SK-N-SH treated with all-trans-retinoic acid at 6 μM for 48 hours (cell line): ENCODE measurements around the gene SDC4.

Experiments used
- ATAC-seq: fragments of 200-7000 bp; cut with Tn5 transposase; 3 replicates; pipeline ENCODE4 v1.9.1; 2020; ENCODE audit warnings: mild to moderate bottlenecking, moderate library complexity
- BACH2 ChIP-seq: fragments of 250-450 bp; sonication (Bioruptor Pico); IDR thresholded peaks from 2 replicates; pipeline ENCODE4 v1.9.0; 2021; ENCODE audit warnings: mild to moderate bottlenecking, borderline replicate concordance
- CREB5 ChIP-seq: fragments of 250-450 bp; sonication (Bioruptor Pico); IDR thresholded peaks from 2 replicates; pipeline ENCODE4 v1.5.1; 2020; ENCODE audit warnings: low read depth, mild to moderate bottlenecking, moderate library complexity
- CSDC2 ChIP-seq: fragments of 250-450 bp; sonication (Bioruptor Pico); IDR thresholded peaks from 2 replicates; pipeline ENCODE4 v1.5.0; 2020; ENCODE audit warnings: mild to moderate bottlenecking, moderate library complexity
- CSRNP3 ChIP-seq: fragments of 250-450 bp; sonication (Bioruptor Pico); IDR thresholded peaks from 2 replicates; pipeline ENCODE4 v1.5.1; 2021; ENCODE audit warnings: mild to moderate bottlenecking, moderate library complexity
- ESRRG ChIP-seq: fragments of 250-450 bp; sonication (Bioruptor Pico); IDR thresholded peaks from 2 replicates; pipeline ENCODE4 v1.6.1; 2021; ENCODE audit warnings: mild to moderate bottlenecking
- ISL1 ChIP-seq: fragments of 250-450 bp; sonication (Bioruptor Pico); IDR thresholded peaks from 2 replicates; pipeline ENCODE4 v2.1.2; 2022; ENCODE audit warnings: mild to moderate bottlenecking, moderate library complexity
- OSR1 ChIP-seq: fragments of 250-450 bp; sonication (Bioruptor Pico); IDR thresholded peaks from 2 replicates; pipeline ENCODE4 v1.8.0; 2022; ENCODE audit warnings: moderate library complexity, mild to moderate bottlenecking, inconsistent platforms
- PATZ1 ChIP-seq: fragments of 250-450 bp; sonication (Bioruptor Pico); IDR thresholded peaks from 2 replicates; pipeline ENCODE4 v1.8.0; 2020; ENCODE audit warnings: mild to moderate bottlenecking, moderate library complexity, borderline replicate concordance
- POU6F1 ChIP-seq: fragments of 250-450 bp; sonication (Bioruptor Pico); IDR thresholded peaks from 2 replicates; pipeline ENCODE4 v1.8.0; 2021; ENCODE audit warnings: low read depth, mild to moderate bottlenecking, moderate library complexity, borderline replicate concordance
- PPARA ChIP-seq: fragments of 250-450 bp; sonication (Bioruptor Pico); IDR thresholded peaks from 2 replicates; pipeline ENCODE4 v1.5.0; 2020; ENCODE audit warnings: mild to moderate bottlenecking, borderline replicate concordance
- RARB ChIP-seq: fragments of 250-450 bp; sonication (Bioruptor Pico); IDR thresholded peaks from 2 replicates; pipeline ENCODE4 v1.8.0; 2021; ENCODE audit warnings: mild to moderate bottlenecking, moderate library complexity
- SNAI2 ChIP-seq: fragments of 250-450 bp; sonication (Bioruptor Pico); IDR thresholded peaks from 2 replicates; pipeline ENCODE4 v1.5.0; 2020; ENCODE audit warnings: mild to moderate bottlenecking, moderate library complexity
- TCF4 ChIP-seq: fragments of 250-450 bp; sonication (Bioruptor Pico); IDR thresholded peaks from 2 replicates; pipeline ENCODE4 v1.8.0; 2021; ENCODE audit warnings: mild to moderate bottlenecking, moderate library complexity, borderline replicate concordance
- TOX ChIP-seq: fragments of 250-450 bp; sonication (Bioruptor Pico); IDR thresholded peaks from 2 replicates; pipeline ENCODE4 v1.8.0; 2021; ENCODE audit warnings: mild to moderate bottlenecking, moderate library complexity, borderline replicate concordance
- TSHZ2 ChIP-seq: fragments of 250-450 bp; sonication (Bioruptor Pico); IDR thresholded peaks from 2 replicates; pipeline ENCODE4 v1.5.0; 2020; ENCODE audit warnings: mild to moderate bottlenecking, moderate library complexity
- ZC3H10 ChIP-seq: fragments of 250-450 bp; sonication (Bioruptor Pico); IDR thresholded peaks from 2 replicates; pipeline ENCODE4 v1.5.1; 2021; ENCODE audit warnings: mild to moderate bottlenecking, moderate library complexity
- ZFP3 ChIP-seq: fragments of 250-450 bp; sonication (Bioruptor Pico); IDR thresholded peaks from 2 replicates; pipeline ENCODE4 v1.5.0; 2020; ENCODE audit warnings: mild to moderate bottlenecking, moderate library complexity
- ZFP30 ChIP-seq: fragments of 450-650 bp; formaldehyde crosslinking; IDR thresholded peaks from 2 replicates; pipeline ENCODE4 v1.5.0; 2022; ENCODE audit warnings: mild to moderate bottlenecking, moderate library complexity
- ZNF565 ChIP-seq: fragments of 450-650 bp; formaldehyde crosslinking; conservative IDR thresholded peaks from 2 replicates; pipeline ENCODE4 v1.5.0; 2020; ENCODE audit warnings: low read depth, mild to moderate bottlenecking, moderate library complexity
- ZNF70 ChIP-seq: fragments of 450-650 bp; formaldehyde crosslinking; IDR thresholded peaks from 2 replicates; pipeline ENCODE4 v1.5.0; 2020; ENCODE audit warnings: mild to moderate bottlenecking, moderate library complexity
- ZNF8 ChIP-seq: fragments of 450-650 bp; formaldehyde crosslinking; IDR thresholded peaks from 2 replicates; pipeline ENCODE4 v1.5.0; 2020; ENCODE audit warnings: mild to moderate bottlenecking, moderate library complexity

Gene SDC4

GRCh38 chr20:45309075-45309474 lies 39.1 kb downstream of the SDC4 start:
- no peak for ATAC-seq
- TF ChIP-seq RARB (no peak), CREB5 (CRISPR knock-in tag) (no peak), ZNF70 (no peak), CSDC2 (CRISPR knock-in tag) (no peak), OSR1 (no peak), ESRRG (CRISPR knock-in tag) (no peak), ZNF565 (CRISPR knock-in tag) (no peak), PPARA (CRISPR knock-in tag) (no peak), POU6F1 (CRISPR knock-in tag) (no peak), ZFP30 (no peak)
- TF ChIP-seq, all 23 proteins: peak for 0

- TF ChIP-seq ISL1, result no peak
- TF ChIP-seq ZNF8 (CRISPR knock-in tag), result no peak
- no peak for TF ChIP-seq ZNF70
- no peak for TF ChIP-seq PATZ1
- TF ChIP-seq ZFP3, result no peak
- no peak for TF ChIP-seq TCF4 (CRISPR knock-in tag)
- no peak for TF ChIP-seq ZNF565 (CRISPR knock-in tag)
- no peak for TF ChIP-seq TSHZ2 (CRISPR knock-in tag)
- TF ChIP-seq OSR1, result no peak
- no peak for TF ChIP-seq ESRRG (CRISPR knock-in tag)
- no peak for TF ChIP-seq ZC3H10
- TF ChIP-seq CREB5 (CRISPR knock-in tag), result no peak
- TF ChIP-seq RARB, result no peak
- TF ChIP-seq ZFP30, result no peak
- TF ChIP-seq BACH2, result no peak
- no peak for TF ChIP-seq TOX (CRISPR knock-in tag)
- no peak for TF ChIP-seq SNAI2
- no peak for TF ChIP-seq PPARA (CRISPR knock-in tag)
- ATAC-seq, result no peak
These were observed 40.0 kb downstream of the SDC4 start, which contains the start of gene MATN4 for GRCh38 chr20:45308117-45308778. Gene MATN4, minus strand, starts transcription at chr20:45308299. Its CDS starts 2,717 bp downstream, at chr20:45305582.

- no peak for ATAC-seq
- TF ChIP-seq ESRRG (CRISPR knock-in tag) (no peak), CREB5 (CRISPR knock-in tag) (no peak), PPARA (CRISPR knock-in tag) (no peak), CSDC2 (CRISPR knock-in tag) (no peak), CSRNP3 (CRISPR knock-in tag) (no peak), ZNF70 (no peak), PATZ1 (no peak), ZNF8 (CRISPR knock-in tag) (no peak)
These were observed 41.1 kb downstream of the SDC4 start for GRCh38 chr20:45307076-45307640.
